H1 (cell line): ENCODE data around the gene POU2F2. TPM values are rescaled to one million over a fixed set of nuclear protein-coding genes. Genes with fewer than 3 reads are reported as not detected.

Experiments
- ASH2L ChIP-seq: fragments of 200-600, 300-600 bp; sonication (generic); IDR thresholded peaks from one replicate; pipeline ENCODE4 v1.7.1; 2017; ENCODE audit warnings: low read length
- EGR1 ChIP-seq: IDR thresholded peaks from 2 replicates; pipeline ENCODE4 v1.6.1; 2011; ENCODE audit warnings: low read depth, low read length, borderline replicate concordance
- EZH2 ChIP-seq: fragments of 200-600 bp; sonication (generic); IDR thresholded peaks from 2 replicates; pipeline ENCODE4 v1.7.1; 2012; ENCODE audit warnings: low read depth, mild to moderate bottlenecking, moderate library complexity, low read length, inconsistent platforms; ENCODE audit not compliant: severe bottlenecking
- KDM1A ChIP-seq: fragments of 200-600, 300-600 bp; sonication (generic); IDR thresholded peaks from 2 replicates; pipeline ENCODE4 v1.7.1; 2016; ENCODE audit warnings: mild to moderate bottlenecking, low read length, borderline replicate concordance
- NANOG ChIP-seq: IDR thresholded peaks from 2 replicates; pipeline ENCODE4 v1.6.1; 2011; ENCODE audit warnings: low read length, low read depth, mild to moderate bottlenecking, inconsistent platforms; ENCODE audit not compliant: insufficient read depth, poor library complexity, severe bottlenecking
- RBBP5 ChIP-seq: IDR thresholded peaks from 2 replicates; pipeline ENCODE4 v1.7.1; 2012; ENCODE audit warnings: low read depth, mild to moderate bottlenecking, inconsistent platforms, low read length, moderate library complexity, borderline replicate concordance
- polyA plus RNA-seq, 7 experiments: library from polyadenylated mRNA; depleted of rRNA in 3 of 7; stranded (reverse) in 5 of 7; unstranded in 2 of 7; fragments of >200 nt in 5 of 7; fragments of 200-250 nt in 2 of 7; gene quantifications; 1 replicate in 5 of 7; 2 replicates in 1 of 7; 4 replicates in 1 of 7; pipeline versions ENCODE4 v1.2.1 to v1.2.3, GENCODE V29; 2011 to 2013; ENCODE audit warnings: missing spikeins in 2 of 7, mixed read lengths in 2 of 7
- total RNA-seq: library from RNA; stranded (reverse); fragmentation: NEBNext Ultra II Directional; extraction: Animal tissue kit (Norgen Biotek cat#: 25700); gene quantifications from 2 replicates; pipeline ENCODE4 v1.2.1, GENCODE V29; 2021
- TF ChIP-seq, protein P1 (sequence below): fragments of 300-600 bp; sonication (generic); IDR thresholded peaks from 2 replicates; pipeline ENCODE4 v1.7.1; 2012; ENCODE audit warnings: low read length, moderate library complexity, mild to moderate bottlenecking, inconsistent platforms; ENCODE audit not compliant: insufficient replicate concordance
- TF ChIP-seq, protein P2 (sequence below): IDR thresholded peaks from 2 replicates; pipeline ENCODE4 v1.6.1; 2012; ENCODE audit warnings: inconsistent platforms

Gene POU2F2
- total and polyA plus RNA-seq, 2 of the 8 experiments (the other 6 are each of a cell fraction or from before 2014, with no cell fraction given): 5.0 to 6.1 TPM

DNA sequence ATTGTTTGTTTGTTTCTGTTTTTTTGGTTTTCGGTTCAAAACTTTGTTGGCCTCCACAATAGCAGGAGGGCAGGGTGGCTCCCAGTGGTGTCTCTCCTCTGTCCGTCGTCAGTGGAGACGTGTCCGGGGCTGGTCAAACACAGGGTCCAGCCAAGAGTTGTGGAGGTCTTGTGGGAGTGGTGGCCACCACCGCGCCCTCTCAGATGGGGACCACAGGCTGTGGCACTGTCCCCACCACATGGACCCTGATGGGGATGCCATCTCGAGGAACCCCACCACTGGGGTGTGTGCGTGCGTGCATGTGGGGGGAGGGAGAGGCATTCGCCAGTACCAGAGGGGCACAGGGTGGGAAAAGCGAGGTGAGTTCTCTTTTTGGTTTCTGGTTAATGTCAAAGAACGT, 42.5 kb downstream of the POU2F2 start (continued):
- TF ChIP-seq, protein P1, sequence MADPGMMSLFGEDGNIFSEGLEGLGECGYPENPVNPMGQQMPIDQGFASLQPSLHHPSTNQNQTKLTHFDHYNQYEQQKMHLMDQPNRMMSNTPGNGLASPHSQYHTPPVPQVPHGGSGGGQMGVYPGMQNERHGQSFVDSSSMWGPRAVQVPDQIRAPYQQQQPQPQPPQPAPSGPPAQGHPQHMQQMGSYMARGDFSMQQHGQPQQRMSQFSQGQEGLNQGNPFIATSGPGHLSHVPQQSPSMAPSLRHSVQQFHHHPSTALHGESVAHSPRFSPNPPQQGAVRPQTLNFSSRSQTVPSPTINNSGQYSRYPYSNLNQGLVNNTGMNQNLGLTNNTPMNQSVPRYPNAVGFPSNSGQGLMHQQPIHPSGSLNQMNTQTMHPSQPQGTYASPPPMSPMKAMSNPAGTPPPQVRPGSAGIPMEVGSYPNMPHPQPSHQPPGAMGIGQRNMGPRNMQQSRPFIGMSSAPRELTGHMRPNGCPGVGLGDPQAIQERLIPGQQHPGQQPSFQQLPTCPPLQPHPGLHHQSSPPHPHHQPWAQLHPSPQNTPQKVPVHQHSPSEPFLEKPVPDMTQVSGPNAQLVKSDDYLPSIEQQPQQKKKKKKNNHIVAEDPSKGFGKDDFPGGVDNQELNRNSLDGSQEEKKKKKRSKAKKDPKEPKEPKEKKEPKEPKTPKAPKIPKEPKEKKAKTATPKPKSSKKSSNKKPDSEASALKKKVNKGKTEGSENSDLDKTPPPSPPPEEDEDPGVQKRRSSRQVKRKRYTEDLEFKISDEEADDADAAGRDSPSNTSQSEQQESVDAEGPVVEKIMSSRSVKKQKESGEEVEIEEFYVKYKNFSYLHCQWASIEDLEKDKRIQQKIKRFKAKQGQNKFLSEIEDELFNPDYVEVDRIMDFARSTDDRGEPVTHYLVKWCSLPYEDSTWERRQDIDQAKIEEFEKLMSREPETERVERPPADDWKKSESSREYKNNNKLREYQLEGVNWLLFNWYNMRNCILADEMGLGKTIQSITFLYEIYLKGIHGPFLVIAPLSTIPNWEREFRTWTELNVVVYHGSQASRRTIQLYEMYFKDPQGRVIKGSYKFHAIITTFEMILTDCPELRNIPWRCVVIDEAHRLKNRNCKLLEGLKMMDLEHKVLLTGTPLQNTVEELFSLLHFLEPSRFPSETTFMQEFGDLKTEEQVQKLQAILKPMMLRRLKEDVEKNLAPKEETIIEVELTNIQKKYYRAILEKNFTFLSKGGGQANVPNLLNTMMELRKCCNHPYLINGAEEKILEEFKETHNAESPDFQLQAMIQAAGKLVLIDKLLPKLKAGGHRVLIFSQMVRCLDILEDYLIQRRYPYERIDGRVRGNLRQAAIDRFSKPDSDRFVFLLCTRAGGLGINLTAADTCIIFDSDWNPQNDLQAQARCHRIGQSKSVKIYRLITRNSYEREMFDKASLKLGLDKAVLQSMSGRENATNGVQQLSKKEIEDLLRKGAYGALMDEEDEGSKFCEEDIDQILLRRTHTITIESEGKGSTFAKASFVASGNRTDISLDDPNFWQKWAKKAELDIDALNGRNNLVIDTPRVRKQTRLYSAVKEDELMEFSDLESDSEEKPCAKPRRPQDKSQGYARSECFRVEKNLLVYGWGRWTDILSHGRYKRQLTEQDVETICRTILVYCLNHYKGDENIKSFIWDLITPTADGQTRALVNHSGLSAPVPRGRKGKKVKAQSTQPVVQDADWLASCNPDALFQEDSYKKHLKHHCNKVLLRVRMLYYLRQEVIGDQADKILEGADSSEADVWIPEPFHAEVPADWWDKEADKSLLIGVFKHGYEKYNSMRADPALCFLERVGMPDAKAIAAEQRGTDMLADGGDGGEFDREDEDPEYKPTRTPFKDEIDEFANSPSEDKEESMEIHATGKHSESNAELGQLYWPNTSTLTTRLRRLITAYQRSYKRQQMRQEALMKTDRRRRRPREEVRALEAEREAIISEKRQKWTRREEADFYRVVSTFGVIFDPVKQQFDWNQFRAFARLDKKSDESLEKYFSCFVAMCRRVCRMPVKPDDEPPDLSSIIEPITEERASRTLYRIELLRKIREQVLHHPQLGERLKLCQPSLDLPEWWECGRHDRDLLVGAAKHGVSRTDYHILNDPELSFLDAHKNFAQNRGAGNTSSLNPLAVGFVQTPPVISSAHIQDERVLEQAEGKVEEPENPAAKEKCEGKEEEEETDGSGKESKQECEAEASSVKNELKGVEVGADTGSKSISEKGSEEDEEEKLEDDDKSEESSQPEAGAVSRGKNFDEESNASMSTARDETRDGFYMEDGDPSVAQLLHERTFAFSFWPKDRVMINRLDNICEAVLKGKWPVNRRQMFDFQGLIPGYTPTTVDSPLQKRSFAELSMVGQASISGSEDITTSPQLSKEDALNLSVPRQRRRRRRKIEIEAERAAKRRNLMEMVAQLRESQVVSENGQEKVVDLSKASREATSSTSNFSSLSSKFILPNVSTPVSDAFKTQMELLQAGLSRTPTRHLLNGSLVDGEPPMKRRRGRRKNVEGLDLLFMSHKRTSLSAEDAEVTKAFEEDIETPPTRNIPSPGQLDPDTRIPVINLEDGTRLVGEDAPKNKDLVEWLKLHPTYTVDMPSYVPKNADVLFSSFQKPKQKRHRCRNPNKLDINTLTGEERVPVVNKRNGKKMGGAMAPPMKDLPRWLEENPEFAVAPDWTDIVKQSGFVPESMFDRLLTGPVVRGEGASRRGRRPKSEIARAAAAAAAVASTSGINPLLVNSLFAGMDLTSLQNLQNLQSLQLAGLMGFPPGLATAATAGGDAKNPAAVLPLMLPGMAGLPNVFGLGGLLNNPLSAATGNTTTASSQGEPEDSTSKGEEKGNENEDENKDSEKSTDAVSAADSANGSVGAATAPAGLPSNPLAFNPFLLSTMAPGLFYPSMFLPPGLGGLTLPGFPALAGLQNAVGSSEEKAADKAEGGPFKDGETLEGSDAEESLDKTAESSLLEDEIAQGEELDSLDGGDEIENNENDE: no peak
- TF ChIP-seq, protein P2, sequence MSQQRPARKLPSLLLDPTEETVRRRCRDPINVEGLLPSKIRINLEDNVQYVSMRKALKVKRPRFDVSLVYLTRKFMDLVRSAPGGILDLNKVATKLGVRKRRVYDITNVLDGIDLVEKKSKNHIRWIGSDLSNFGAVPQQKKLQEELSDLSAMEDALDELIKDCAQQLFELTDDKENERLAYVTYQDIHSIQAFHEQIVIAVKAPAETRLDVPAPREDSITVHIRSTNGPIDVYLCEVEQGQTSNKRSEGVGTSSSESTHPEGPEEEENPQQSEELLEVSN: no peak
- TF ChIP-seq EGR1 (no peak), ASH2L (no peak), RBBP5 (no peak), EZH2 (no peak), KDM1A (no peak), NANOG (no peak)
